NCI-H1417 treated with DMSO at 0.1 percent for 48 hours (cell line): ENCODE data around the gene GALNT13.

Experiments
- DNase-seq: peaks from one replicate; lab custom pipeline; 2025; lab: John Stamatoyannopoulos, UW

Gene GALNT13

DNA sequence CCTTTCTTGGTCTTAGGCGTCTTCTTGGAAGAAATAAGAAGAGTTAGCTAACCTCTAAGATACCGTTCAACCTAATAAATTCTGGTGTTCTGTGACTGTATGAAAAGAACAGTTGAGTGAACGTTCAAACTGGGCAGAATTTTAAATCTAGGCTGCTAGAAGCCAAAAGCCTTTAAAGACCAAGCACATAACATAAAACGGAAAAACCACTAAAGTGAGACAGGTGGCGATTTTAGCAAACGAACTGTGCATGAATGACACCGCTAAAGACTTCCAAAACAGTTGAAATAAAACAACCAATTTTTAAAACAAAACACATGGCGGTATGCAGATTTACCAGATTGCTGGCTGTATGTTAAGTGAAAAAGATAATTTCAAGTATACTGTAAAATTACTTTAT is 73.1 kb downstream of the GALNT13 start:
- no peak for DNase-seq

DNA sequence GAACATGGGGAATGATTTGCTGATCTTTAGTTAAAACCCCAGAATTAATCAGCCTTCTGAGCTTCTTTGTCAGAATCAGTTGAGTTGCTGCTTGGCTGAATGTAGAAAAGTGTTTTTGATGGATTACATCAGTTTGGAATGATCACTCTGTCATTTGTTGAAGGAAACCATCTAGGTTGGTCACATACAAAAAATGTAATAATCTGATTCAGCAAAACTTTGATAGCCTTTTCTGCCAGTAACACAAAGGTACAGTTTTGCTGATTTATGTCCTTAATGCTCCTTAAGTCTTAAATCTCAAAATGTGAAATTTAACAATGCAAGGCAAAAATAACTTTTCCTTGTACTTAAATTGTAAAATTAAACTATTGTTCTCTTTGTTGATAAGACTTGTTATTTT is 74.3 kb downstream of the GALNT13 start:
- no peak for DNase-seq

DNA sequence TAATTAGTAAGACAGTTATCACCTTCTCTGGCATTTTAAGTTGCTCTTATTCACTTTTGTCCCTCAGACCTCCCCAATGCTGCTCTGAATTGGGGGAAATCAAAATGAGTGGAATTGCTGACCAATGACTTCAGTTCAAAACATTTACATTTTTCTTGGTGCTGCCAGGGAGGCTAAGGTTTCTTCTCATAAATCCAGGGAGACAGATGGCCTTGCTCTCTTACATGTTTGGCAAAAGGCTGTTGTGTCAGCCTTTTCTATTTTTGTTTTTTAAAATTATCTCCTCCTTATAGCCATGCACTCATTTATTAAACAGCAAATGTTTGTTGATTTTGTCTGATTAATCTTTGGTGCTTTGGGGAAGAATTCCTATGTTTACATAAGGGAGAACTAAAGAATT is 82.0 kb downstream of the GALNT13 start:
- no peak for DNase-seq

DNA sequence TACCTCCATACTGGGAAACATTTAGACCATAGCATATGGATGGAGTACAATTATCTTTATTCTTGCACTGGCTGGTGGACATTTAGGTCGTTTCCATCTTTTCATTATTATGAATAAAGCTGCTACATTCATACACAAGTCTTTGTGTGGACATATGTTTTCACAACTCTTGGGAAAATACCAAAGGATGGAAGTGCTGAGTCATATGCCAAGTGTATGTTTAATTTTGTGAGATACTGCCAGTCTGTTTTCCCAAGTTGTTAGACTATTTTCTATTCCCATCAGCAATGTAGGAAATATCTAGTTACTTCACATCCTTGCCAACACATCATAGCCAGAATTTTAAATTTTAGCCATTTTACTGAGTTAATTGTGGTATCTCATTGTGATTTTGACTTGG is 91.5 kb downstream of the GALNT13 start:
- DNase-seq = no peak

DNA sequence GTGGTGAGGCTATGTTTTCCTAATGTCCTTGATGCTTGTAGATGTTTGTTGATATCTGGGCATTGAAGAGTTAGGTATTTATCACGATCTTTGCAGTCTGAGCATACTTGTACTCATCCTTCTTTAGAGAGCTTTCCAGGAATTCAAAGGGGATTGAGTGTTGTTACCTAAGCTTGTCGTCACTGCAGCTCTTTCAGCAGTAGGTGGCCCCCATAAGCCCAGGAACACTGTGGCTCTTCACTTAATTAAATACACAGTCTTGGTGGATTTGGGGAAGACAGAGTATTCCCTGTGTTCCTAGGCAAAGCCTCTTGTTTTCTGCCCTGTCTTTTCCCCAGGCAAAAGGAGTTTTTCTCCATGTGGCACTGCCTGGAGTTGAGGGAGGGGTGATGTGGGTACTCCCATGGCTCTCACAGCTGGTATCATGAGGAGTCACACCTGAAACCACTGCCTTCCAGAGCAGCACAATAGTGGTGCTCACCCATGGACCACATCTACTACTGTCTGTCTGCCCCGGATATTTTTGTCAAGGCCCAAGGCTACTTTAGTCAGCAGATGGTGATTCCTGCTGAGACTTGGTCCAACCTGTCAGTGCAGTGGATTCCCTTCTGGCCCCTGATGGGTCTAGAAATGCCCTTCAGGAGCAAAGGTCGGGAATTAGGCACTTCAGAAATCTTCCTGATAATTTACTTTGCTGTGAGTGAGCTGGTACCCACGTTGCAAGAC is 95.7 kb downstream of the GALNT13 start:
- DNase-seq = no peak

DNA sequence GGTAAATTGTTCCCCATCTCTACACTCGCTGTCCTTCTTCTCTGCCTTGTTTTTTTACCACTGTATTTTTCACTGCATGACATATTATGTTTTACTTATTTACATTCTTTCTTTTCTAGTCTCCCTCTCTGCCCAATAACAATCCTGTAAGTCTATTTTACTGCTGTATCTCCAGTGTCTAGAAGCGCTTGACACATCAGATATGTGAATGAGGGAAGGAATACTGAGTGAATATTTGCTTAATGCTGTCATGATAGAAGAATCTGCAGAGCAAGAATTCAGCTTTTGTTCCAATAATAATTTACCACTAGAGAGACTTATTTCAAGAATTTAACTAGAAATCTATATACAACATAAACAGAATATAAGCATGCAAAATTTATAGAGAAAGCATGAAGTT is 99.5 kb downstream of the GALNT13 start:
- no peak for DNase-seq

DNA sequence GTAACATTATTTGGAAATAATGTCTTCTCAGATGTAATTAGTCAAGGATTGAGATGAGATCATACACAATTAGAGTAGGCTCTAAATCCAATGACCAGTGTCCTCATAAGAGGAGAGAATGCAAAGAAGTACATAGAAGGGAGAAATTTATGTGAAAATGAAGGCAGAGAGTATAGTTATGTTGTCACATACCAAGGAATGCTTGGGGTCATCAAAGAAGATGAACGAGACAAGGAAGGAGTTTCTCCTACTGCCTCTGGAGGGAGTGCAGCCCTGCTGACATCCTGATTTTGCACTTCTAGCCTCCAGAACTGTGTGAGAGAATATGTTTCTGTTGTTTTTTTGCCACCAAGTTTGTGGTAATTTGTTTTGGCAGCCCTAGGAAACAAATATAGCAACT is 100.1 kb downstream of the GALNT13 start:
- DNase-seq = no peak

DNA sequence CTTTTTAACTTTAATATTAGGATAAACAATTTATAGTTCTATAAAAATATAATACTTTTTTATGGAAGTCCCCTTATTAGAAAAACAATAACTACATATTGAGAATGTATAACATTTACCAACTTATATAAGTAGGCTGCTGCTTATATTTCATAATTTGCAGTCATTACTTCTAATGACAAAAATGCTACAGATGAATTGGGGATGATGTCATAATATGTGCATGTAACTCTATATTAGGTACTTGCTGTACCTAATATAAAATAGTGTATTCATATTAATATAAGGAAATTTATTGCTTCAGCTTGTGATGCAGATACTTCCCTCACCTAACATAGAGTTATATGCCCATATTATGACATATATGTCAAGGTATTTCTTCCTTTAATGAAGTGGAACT is 100.7 kb downstream of the GALNT13 start:
- no peak for DNase-seq

DNA sequence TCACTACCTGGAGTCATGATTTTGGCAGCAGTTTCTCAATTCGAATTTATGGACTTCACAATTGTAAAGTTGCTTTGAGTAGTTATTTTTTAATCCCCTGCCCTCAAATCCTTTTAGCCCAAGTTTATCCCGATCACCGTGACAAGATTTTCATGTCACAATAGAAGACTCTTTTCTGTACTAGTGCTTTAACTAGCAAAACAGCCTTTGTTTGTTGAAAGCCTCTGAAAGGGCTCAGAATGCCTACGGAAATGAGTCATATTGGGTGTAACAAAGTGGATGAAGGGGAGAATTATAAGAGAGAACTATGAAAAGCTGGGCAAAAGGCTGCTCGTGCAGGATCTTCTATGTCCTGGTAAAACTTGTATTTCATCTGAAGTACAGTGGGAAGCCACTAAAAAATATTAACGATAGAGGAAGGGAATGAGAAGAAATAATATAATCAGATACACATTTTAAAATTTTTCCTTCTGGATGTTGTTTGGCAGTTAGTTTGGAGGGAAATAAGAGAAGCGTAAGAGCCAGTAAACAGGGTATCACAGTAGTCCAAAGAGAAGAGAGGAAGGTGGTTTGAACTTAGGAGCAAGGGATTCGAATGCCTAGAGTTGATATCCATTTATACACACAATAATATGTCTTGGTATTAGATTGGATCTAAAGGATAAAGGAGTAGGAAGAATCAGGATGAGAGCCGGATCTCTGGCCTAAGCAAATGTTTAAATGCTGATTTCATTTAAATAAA is 114.9 kb downstream of the GALNT13 start:
- DNase-seq = no peak

DNA sequence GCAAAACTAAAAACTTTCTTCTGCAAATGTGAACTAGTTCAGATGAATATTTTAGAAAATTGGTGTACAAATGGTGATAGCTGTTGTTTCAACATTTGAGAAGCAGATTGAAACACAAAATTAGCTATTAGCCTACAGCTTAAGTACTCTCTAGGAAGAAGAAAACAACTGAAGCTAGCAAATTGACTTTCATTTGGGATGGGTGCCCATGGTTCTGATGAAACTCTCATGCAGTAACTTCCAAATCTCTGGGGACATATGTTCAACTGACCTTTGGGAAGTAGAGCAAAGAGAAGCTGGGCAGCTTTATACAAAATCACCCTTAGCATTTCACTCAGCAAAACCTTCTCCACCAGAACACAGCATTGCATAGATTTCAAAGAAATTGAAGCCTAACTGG is 119.0 kb downstream of the GALNT13 start:
- DNase-seq = no peak

DNA sequence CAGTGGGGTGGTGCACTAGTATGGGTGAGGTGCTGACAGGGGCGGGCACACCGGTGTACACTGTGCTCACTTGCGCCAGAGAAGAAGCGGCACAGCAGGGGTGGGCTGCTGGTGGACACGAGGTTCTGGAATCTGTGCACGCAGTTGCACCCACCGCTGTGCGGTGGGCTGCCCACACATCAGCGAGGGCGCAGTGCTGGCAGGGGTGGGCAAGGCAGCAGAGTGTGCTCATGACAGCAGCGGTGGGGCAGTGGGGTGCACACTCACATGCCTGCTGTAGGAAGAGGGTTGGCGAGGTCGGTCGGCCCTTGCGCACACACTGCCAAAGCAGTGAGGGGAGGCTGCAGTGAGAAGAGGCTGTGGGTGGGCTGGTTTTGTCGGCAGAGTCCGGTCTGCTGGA is 141.8 kb downstream of the GALNT13 start:
- no peak for DNase-seq

DNA sequence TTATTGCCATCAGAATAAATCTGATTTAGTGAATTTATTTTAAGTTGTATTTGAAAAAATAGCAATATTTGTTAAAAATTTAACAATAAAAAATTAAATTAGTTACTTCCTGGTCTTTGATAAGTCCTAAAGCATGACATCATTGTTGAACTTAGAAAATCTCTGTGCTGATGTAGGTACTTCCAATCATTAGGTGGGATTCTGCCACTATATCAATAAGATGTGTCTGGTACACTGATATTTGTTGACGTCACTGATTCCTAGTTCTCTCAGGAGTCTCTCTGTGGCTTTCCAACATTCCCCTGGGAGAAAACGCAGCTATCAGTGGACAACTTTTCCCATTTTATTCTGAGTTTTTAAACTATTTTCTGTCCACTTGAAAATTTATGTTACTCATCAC is 143.5 kb downstream of the GALNT13 start:
- no peak for DNase-seq

DNA sequence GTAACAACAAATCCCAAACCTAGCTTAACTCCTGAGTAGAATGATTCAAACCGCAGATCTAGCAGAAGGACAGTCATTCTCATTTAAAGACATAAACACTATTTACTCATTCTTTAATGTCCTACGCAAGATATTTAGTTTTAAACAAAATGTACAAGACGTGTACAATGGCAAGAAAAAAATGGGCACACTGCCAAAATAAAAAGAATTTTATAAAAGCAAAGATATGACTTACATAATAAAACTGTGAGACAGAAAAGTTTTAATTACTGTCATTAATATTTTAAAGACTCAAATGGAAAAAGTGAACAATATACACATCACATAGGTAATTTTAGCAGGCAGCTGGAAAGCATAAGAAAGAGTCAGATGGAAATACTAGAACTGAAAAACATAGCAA is 157.8 kb downstream of the GALNT13 start:
- DNase-seq = no peak

DNA sequence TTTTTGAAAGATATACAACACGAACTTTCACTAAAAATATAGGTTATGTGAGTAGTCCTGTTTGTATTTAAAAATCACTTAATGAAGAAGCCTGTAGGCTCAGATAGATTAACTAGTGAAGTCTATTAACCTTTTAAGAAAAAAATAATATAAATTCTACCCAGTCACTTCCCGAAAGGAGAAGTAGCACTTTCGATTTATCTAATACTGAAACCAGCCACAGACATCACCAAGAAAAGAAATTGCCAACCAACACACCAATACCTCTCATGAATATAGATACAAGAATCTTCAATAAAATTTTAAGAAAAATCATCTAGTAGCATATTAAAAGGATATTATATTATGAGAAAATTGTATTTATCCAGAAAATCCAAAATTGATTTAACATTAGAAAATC is 160.5 kb downstream of the GALNT13 start:
- DNase-seq = no peak

DNA sequence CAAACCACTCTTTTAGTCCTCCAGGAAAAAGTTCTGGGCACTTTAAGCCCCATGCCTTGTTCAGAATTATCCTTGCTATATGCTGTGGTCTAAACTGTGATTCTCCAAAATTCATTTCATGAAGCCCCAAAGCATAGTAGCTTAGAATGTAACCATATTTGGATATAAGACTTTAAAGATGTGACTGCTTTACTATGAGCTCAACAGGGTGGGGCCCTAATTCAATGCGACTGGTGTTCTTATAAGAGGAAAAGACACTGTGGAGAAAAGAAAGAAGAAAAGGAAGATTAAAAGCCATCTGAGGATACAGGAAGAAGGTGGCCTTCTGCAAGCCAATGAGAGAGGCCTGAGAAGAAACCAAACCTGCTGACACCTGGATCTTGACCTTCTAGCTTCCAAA is 174.8 kb downstream of the GALNT13 start:
- DNase-seq = no peak

DNA sequence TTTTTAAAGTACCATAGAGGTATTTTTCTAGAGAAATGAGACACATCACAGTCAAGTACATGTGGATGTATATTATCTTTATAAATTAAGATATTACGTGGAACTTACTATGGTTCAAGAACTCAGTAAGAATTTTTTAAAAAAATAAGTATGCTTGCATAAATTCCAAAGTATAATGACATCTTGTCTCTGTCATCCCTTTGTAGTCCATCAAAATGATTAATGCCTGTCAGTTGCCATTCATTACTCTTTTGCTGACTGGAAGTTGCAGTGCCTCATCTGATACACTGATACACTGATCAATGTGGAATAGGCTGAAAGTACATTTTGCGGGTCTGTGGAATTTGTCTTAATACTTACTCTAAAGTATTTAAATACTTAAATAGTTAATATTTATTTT is 177.2 kb downstream of the GALNT13 start:
- DNase-seq = no peak

DNA sequence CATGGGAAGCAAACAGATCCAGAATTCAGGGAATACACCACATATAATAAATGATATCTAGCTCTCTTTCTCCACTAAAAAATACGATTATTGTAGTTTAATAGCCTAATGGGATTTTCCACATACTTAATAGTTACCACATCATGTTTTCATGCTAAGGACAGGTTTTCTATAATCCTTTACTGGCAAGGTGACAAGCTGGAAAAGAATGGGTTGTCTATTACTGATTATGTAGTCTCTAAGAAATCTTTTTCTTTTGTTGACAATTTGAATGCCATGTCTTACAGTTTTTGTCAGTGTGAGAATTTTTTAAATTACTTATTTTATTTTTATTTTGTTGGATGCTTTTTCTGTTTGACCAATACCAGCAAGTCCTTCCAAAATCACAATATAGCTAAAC is 177.8 kb downstream of the GALNT13 start:
- DNase-seq = no peak

DNA sequence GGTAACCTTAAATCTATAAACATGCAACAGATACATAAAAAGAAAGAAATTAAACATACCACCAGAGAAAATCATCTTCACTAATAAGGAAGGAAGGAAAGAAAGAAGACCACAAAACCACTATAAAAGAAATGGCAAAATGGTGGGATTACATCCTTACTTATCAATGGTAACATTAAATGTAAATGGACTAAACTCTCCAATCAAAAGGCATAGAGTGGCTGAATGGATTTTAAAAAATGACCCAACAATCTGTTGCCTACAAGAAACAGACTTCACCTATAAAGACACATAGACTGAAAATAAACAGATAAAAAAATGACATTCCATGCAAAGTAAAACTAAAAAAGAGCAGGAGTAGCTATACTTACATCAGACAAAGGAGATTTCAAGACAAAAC is 195.4 kb downstream of the GALNT13 start:
- DNase-seq = no peak

DNA sequence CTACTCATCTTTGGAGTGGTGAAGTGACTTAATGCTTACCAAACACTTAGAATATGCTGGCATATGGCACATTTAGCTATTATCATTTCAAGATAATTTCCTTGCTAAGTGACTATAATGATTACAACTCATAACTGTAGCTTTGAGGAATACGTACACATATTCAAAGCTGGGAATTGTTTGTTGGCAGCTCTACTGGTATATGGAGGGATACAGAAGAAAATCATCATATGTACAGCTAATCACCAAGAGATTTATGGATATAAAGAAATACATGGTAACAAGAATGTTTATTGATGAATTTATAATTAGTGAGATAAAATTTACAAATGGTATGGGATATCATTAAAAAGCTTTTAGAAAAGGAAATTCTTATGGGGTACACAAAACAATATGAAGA is 207.2 kb downstream of the GALNT13 start:
- no peak for DNase-seq

DNA sequence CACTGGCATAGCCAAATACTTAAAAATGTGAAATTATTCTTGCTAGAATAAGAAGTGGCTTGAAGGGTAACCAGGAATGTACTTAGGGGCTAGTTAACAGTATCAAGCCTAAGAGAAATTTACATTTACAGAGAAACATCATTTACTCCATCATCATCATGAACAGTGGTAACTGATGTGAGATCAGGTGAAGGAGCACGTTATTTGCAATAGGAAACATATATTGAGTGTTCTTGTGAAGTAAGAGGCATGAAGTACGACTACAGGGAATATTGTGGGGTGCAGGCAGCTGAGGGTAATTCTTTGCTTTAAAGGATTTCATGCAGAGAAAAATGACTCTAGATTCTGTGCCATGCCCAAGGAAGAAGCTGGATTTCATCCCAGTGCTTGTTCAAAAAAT is 220.8 kb downstream of the GALNT13 start:
- no peak for DNase-seq

DNA sequence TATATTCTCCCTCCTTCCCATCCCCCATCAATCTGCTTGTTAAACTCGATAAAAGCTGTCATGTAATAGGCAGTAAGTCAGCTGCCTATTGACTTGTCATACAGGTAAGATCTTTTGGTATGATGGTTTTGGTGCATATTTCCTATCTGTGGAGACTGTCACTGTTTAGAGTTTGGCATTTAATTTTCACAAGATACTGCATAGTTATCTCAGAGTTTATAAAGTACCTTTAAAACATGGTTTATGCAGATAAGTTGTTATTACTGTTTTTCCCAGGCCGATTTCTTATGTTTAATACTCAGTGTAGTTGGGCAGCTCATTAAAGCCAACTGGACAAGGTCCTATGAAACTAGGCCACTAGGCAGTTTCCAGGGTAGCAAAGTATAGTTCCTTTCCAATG is 222.1 kb downstream of the GALNT13 start:
- DNase-seq = no peak

DNA sequence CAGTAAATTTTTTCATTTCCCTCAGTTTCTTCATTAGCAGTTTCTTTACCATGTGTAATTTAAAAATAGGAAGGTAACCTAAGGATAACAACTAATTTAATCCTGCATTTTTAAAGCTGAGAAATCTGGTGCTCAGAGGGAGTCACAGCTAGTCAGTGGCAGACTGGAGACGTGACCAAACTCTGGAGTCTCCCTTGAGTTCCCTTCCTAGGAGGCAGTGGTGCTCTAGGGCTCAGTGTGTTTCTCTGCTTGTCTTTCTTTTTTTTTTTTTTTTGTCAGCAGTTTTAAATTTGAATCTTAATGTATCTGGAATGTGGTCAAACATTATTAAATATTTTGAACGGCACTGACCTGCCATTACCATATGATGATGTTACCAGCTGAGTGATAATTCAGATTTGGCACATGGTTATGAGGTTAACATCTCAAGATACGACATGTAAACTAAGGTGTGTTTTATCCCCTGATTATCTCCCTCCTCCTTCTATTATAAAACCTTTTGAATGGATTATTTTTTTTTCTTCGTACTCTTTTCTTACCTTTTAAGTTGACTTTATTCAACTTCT is 226.2 kb downstream of the GALNT13 start:
- no peak for DNase-seq

DNA sequence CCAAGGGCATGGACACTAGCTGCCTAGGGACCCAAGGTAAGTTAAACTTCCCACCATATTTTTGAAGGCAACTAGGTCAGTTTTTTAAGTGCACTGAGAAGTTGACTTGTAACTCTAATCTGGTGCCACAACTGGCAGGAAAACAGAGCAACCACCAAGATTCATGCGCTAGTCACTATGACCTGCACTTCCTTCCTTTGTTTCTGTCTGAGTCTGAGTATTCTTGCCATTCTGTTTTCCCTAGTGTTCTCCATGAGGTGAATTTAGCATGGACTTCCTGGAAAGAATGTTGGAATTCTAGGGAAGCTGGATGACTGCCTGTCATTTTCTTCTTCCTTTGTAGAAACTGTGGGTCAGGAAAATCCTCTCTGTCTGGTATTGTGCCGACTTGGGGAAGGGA is 249.0 kb downstream of the GALNT13 start:
- DNase-seq = no peak

DNA sequence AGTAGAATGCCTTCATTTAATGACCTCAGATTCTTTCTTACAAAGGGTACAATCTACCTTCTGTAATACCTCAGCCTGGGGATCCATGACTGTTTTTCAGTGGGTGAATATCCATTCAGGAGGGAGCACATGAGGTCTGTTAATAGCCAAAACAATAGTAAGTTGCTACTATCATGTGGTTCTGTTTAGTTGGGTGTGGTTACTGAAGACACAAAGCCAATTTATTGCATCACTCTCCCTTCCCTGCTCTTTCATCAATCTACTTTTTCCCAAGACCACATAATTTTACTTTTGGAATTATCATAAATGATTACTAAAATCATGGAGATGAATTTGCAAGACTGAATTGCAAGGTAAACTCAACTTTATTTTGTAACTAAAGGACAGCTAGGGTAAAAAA is 254.2 kb downstream of the GALNT13 start:
- DNase-seq = no peak
